ENCODE results near the gene ROCK2. TPM values are rescaled to one million over a fixed set of nuclear protein-coding genes. Genes with fewer than 3 reads are reported as not detected.

ROCK2 gene
- total and polyA plus RNA-seq, 2 of the 13 experiments (the other 11 are each of a cell fraction or from before 2014, with no cell fraction given) = 38.1 to 119 TPM

GRCh38 chr2:11387843-11388242 is 43.4 kb upstream of the ROCK2 start (continued):
- TF ChIP-seq HNRNPUL1 (IDR thresholded peaks at IDR 0.05; ENCODE audit: low read depth, low read length) (no peak), ZNF552 (CRISPR knock-in tag; IDR thresholded peaks at IDR 0.05; ENCODE audit: borderline replicate concordance) (no peak), FOXC1 (CRISPR knock-in tag; IDR thresholded peaks at IDR 0.05; ENCODE audit: borderline replicate concordance) (0 out of 2 replicates have a peak, but pooled peaks have one; percentile 8), XBP1 (CRISPR knock-in tag; IDR thresholded peaks at IDR 0.05) (no peak), ZNF772 (CRISPR knock-in tag; IDR thresholded peaks at IDR 0.05) (no peak), SNAI1 (CRISPR knock-in tag; IDR thresholded peaks at IDR 0.05; ENCODE audit: borderline replicate concordance) (no peak), ZBTB20 (CRISPR knock-in tag; IDR thresholded peaks at IDR 0.05; ENCODE audit: borderline replicate concordance, low read depth) (peak; percentile 99), SRSF4 (IDR thresholded peaks at IDR 0.05; ENCODE audit: low read depth, low read length, poor library complexity, severe bottlenecking) (no peak), EHMT2 (IDR thresholded peaks at IDR 0.05; ENCODE audit: borderline replicate concordance, low read depth, low read length) (no peak), SOX13 (IDR thresholded peaks at IDR 0.05) (no peak), SOX13 (CRISPR knock-in tag; conservative IDR thresholded peaks at IDR 0.05 in 1 of 2, IDR thresholded peaks at IDR 0.05 in 1 of 2) (peak in 1 of 2 experiments; percentile 79; a peak in 2 of 4 replicates), ZNF670 (CRISPR knock-in tag; IDR thresholded peaks at IDR 0.05; ENCODE audit: borderline replicate concordance) (0 out of 2 replicates have a peak, but pooled peaks have one; percentile 15), RBAK (CRISPR knock-in tag; IDR thresholded peaks at IDR 0.05) (no peak), FOXK1 (CRISPR knock-in tag; IDR thresholded peaks at IDR 0.05; ENCODE audit: borderline replicate concordance, low read depth) (no peak), ATF4 (CRISPR knock-in tag; IDR thresholded peaks at IDR 0.05) (no peak), ZFYVE20 (CRISPR knock-in tag; IDR thresholded peaks at IDR 0.05; ENCODE audit: borderline replicate concordance, low read depth) (no peak), TSC22D2 (CRISPR knock-in tag; IDR thresholded peaks at IDR 0.05; ENCODE audit: borderline replicate concordance) (no peak), POLR2G (IDR thresholded peaks at IDR 0.05; ENCODE audit: low read depth, low read length) (no peak), ZNF274 (CRISPR knock-in tag; IDR thresholded peaks at IDR 0.05) (no peak), ZNF343 (CRISPR knock-in tag; IDR thresholded peaks at IDR 0.05) (no peak), ZNF800 (CRISPR knock-in tag; IDR thresholded peaks at IDR 0.05) (no peak; the same call in 1 of the 2 replicates), ZNF781 (CRISPR knock-in tag; IDR thresholded peaks at IDR 0.05; ENCODE audit: borderline replicate concordance, not compliant biosample characterization) (no peak)
- TF ChIP-seq, protein P1, sequence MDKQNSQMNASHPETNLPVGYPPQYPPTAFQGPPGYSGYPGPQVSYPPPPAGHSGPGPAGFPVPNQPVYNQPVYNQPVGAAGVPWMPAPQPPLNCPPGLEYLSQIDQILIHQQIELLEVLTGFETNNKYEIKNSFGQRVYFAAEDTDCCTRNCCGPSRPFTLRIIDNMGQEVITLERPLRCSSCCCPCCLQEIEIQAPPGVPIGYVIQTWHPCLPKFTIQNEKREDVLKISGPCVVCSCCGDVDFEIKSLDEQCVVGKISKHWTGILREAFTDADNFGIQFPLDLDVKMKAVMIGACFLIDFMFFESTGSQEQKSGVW (CRISPR knock-in tag; IDR thresholded peaks at IDR 0.05; ENCODE audit: borderline replicate concordance) = no peak
- TF ChIP-seq, protein P2, sequence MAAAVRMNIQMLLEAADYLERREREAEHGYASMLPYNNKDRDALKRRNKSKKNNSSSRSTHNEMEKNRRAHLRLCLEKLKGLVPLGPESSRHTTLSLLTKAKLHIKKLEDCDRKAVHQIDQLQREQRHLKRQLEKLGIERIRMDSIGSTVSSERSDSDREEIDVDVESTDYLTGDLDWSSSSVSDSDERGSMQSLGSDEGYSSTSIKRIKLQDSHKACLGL (CRISPR knock-in tag; IDR thresholded peaks at IDR 0.05) = no peak

Data from HepG2 (cell line).